ENCODE data around the gene SYNE2. TPM values are rescaled to one million over a fixed set of nuclear protein-coding genes. Genes with fewer than 3 reads are reported as not detected.

Gene SYNE2
- total and polyA plus RNA-seq, 4 donors = 12.0 to 79.9 (median 19.5) TPM

GRCh38 chr14:64176330-64176729, 323.5 kb downstream of the SYNE2 start:
- DNase-seq (ENCODE audit: low spot score) = no peak
- H3K9ac ChIP-seq (ENCODE audit: low read depth in 1 of 2, low read length in 2 of 2) = no peak overlapping the region
- no peak for TF ChIP-seq GABPA (IDR thresholded peaks at IDR 0.05 in 1 of 2, conservative IDR thresholded peaks at IDR 0.05 in 1 of 2)
- TF ChIP-seq RAD21 (IDR thresholded peaks at IDR 0.05) = no peak
- TF ChIP-seq REST (IDR thresholded peaks at IDR 0.05) = no peak
- TF ChIP-seq FOXA1 (IDR thresholded peaks at IDR 0.05) = no peak
- TF ChIP-seq JUND (IDR thresholded peaks at IDR 0.05) = no peak
- TF ChIP-seq CTCF (IDR thresholded peaks at IDR 0.05; ENCODE audit: low read depth, low read length, missing input control) = no peak
- TF ChIP-seq ATF3 (IDR thresholded peaks at IDR 0.05) = no peak
- no peak for TF ChIP-seq TAF1 (conservative IDR thresholded peaks at IDR 0.05)
- TF ChIP-seq HNF4G (IDR thresholded peaks at IDR 0.05) = no peak
- TF ChIP-seq EGR1 (IDR thresholded peaks at IDR 0.05; ENCODE audit: low read depth in 2 of 2) = no peak
- TF ChIP-seq MAX (IDR thresholded peaks at IDR 0.05) = no peak
- no peak for TF ChIP-seq HNF4A (conservative IDR thresholded peaks at IDR 0.05)
- no peak for TF ChIP-seq RXRA (IDR thresholded peaks at IDR 0.05)
- TF ChIP-seq SP1 (IDR thresholded peaks at IDR 0.05) = no peak
- TF ChIP-seq FOXA2 (IDR thresholded peaks at IDR 0.05) = no peak
- no peak for TF ChIP-seq NR2F2 (IDR thresholded peaks at IDR 0.05)
- no peak for TF ChIP-seq ZBTB33 (IDR thresholded peaks at IDR 0.05)
- TF ChIP-seq YY1 (IDR thresholded peaks at IDR 0.05) = no peak
- WGBS = 87% methylated on average over 2 of the region's 2 CpGs
- H3K4me1 ChIP-seq (ENCODE audit: control insufficient read depth in 4 of 4, insufficient read depth in 4 of 4, low read length in 3 of 4) = no peaks in the 10 kb centered on the region
- no peak overlapping the region for H3K27ac ChIP-seq (ENCODE audit: low read depth in 1 of 2, low read length in 2 of 2)
- H3K4me3 ChIP-seq (ENCODE audit: low read depth in 1 of 3, low read length in 3 of 3) = no peak overlapping the region
- H3K9me3 ChIP-seq (ENCODE audit: control insufficient read depth in 4 of 4, low read length in 3 of 4) = no peaks in the 10 kb centered on the region
- no peaks in the 10 kb centered on the region for H3K27me3 ChIP-seq (ENCODE audit: control insufficient read depth in 4 of 4, insufficient read depth in 4 of 4, low read length in 3 of 4)
- H3K36me3 ChIP-seq (ENCODE audit: control insufficient read depth in 4 of 4, insufficient read depth in 3 of 4, low read depth in 1 of 4, low read length in 3 of 4) = peaks cover 10 to 60% (median 48%) of the 10 kb centered on the region in 4 donors

Measured in liver (tissue), 9 donors.